ENCODE measurements around the gene COX15. TPM values are rescaled to one million over a fixed set of nuclear protein-coding genes. Genes with fewer than 3 reads are reported as not detected.
A peak's percentile ranks its signal among the peaks of the same experiment; 100 is the strongest.
"Not testable (repeated sequence)": the region's sequence is repeated elsewhere in the genome, so short reads cannot be mapped to it uniquely, and the experiment has no call there.

The COX15 gene
- total RNA-seq, 1 donor from 2014 or later, result 40.1 TPM

GRCh38 chr10:99742254-99742653 lies 10.3 kb upstream of the COX15 start:
- DNase-seq (ENCODE audit: low read depth), result no peak

- DNase-seq (ENCODE audit: low read depth), result no peak
Observed at GRCh38 chr10:99740933-99741559, 9.1 kb upstream of the COX15 start.

GRCh38 chr10:99740260-99740659 lies 8.3 kb upstream of the COX15 start:
- no peak for DNase-seq (ENCODE audit: low read depth)

- not testable (repeated sequence) for DNase-seq (ENCODE audit: low read depth)
Observed at GRCh38 chr10:99734111-99734510, 2.2 kb upstream of the COX15 start.

- no peak for DNase-seq (ENCODE audit: low read depth)
Observed at GRCh38 chr10:99733366-99733765, 1.4 kb upstream of the COX15 start.

- DNase-seq (ENCODE audit: low read depth), result no peak
Observed at GRCh38 chr10:99731306-99732032, 458 bp downstream of the COX15 start.

- no peak for DNase-seq (ENCODE audit: low read depth)
Observed at GRCh38 chr10:99730026-99730425, 1.9 kb downstream of the COX15 start.

- no peak for DNase-seq (ENCODE audit: low read depth)
Observed at GRCh38 chr10:99720387-99720786, 11.5 kb downstream of the COX15 start.

GRCh38 chr10:99714446-99714845 lies 17.5 kb downstream of the COX15 start:
- DNase-seq (ENCODE audit: low read depth), result no peak

GRCh38 chr10:99711129-99711719 lies 20.7 kb downstream of the COX15 start:
- DNase-seq (ENCODE audit: low read depth), result peak; percentile 71

- DNase-seq (ENCODE audit: low read depth), result peak; percentile 74
Observed at GRCh38 chr10:99709480-99710229, 22.3 kb downstream of the COX15 start.

GRCh38 chr10:99708428-99709012 lies 23.4 kb downstream of the COX15 start:
- peak; percentile 43 for DNase-seq (ENCODE audit: low read depth)

GRCh38 chr10:99700649-99701048 lies 31.3 kb downstream of the COX15 start:
- peak; percentile 100 for DNase-seq (ENCODE audit: low read depth)

- no peak for DNase-seq (ENCODE audit: low read depth)
Observed at GRCh38 chr10:99698504-99699080, 33.3 kb downstream of the COX15 start.

GRCh38 chr10:99695761-99696160 lies 36.2 kb downstream of the COX15 start:
- no peak for DNase-seq (ENCODE audit: low read depth)

GRCh38 chr10:99693933-99694583 lies 37.9 kb downstream of the COX15 start:
- no peak for DNase-seq (ENCODE audit: low read depth)

- DNase-seq (ENCODE audit: low read depth), result no peak
Observed at GRCh38 chr10:99689461-99689860, 42.5 kb downstream of the COX15 start.

GRCh38 chr10:99685597-99685967 lies 46.3 kb downstream of the COX15 start:
- DNase-seq (ENCODE audit: low read depth), result no peak

- no peak for DNase-seq (ENCODE audit: low read depth)
Observed at GRCh38 chr10:99682752-99683151, 49.2 kb downstream of the COX15 start.
